Globus pallidus (tissue), 1 donor: Measurements from ENCODE around the gene CHN2.

ENCODE experiments used
- DNase-seq: peaks from one replicate; pipeline ENCODE4 v3.0.0-alpha.2; 2015; ENCODE audit warnings: low spot score

The CHN2 gene

GRCh38 chr7:29434380-29434768, 239.8 kb downstream of the CHN2 start:
- no peak for DNase-seq

- DNase-seq, result no peak
Observed at GRCh38 chr7:29435167-29435566, 240.6 kb downstream of the CHN2 start.

GRCh38 chr7:29435902-29436301, 241.3 kb downstream of the CHN2 start:
- DNase-seq, result no peak

DNA sequence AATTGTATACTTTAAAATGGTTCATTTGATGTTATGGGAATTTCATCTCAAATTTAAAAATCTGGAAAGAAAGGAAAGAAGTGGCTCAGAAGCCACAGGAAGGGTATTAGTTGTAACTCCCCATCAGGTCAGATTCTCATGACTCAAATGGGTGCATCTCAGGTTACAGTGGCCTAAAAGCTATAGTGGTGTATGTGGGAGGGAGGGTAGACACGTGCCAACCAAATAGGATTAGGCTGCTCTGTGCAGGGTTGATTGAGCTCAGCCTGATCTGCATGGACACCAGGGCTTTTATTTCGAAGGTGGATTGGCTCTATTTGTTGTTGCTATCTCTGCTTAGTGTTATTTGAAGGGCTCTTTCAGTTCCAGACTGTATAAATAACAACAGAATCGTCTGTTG, 247.6 kb downstream of the CHN2 start:
- no peak for DNase-seq

DNA sequence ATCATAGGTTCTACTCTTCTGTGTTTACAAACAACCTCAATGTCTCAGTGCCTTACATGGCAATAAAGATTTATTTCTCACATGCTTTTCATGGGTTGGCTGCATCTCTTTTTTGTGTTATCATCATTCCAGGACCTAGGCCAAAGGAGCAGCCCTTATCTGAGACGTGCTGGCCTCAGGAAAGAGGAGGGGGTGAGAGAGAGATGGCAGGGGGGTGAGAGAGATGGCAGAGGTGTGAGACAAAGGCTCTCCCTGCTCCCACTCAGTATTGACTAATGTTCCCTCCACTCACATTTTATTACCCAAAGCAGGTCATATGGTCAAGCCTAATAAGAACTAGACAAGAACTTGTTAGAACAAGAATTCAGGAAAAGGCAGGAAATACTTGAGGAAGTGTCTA, 249.0 kb downstream of the CHN2 start:
- no peak for DNase-seq

- no peak for DNase-seq
Observed at GRCh38 chr7:29444267-29444666, 249.7 kb downstream of the CHN2 start.

DNA sequence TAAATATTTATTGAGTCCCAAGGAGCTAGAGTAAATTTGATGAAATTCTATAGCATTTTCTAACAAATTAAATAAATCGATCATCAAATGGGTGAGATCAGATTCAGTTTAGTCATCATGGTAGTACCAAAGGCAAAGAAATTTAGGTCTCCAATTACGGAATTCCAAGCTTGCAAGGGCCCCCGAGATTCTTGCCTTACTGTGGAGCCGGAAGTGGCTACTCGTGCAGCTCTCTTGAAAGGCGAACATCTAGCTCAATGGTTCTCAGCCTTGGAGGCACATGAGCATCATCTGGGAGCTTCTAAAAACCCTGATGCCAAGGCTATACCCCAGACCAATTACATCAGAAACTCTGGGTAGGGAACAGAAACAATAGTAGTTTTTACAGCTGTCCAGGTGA, 251.2 kb downstream of the CHN2 start:
- no peak for DNase-seq

- peak; percentile 21 for DNase-seq
Observed at GRCh38 chr7:29447828-29448227, 253.3 kb downstream of the CHN2 start.

DNA sequence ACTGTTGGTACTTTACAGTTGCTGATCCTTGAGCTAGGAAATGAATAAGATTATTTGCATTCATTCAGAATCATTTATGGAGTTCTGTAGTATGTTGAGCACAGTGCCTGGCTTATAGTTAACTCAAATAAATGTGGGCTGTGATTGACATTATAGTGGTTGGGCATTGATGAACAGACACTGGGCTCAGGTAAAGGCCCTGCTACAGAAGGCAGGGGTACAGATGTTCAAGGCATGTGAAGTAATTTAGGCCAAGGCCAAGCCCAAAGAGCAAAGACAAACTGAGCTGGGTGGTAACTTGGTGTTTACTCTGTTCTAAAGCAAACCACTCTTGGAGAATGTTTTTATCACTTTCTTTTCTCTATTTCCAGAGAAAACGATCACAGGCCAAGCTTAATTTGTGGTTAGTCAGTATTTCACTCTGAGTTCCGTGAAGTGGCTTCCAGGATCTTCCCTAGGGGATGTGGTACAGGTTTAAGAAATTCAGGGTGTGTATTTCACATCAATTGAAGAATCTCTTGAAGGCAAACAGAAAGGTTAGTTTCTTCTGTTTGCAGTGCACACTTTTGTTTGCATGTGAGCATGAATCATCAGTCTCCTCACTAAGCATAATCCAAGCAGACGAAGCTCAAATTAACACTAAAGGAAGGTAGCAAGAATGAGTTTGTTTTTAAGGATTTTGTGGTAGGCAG, 255.1 kb downstream of the CHN2 start:
- no peak for DNase-seq

DNA sequence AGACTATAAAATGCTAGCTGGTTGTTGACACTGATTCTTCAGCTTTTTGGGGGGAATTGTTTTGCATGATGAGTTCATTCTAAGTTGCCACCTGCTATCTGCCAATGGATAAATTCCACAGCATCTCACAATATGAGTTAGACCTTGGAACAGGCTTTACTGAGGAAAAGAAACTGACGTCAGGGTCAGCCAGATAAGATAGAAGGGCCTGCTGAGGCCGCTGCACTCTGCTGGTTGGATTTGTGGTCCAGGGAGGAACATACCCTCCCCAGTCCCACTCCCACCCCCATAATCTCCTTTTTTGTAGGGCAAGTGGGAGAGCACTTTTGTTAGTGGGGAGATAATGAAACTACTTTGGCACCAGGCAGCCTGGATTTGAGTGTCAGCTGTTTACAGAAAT, 258.4 kb downstream of the CHN2 start:
- DNase-seq, result no peak

- DNase-seq, result no peak
Observed at GRCh38 chr7:29454464-29454863, 259.9 kb downstream of the CHN2 start.

DNA sequence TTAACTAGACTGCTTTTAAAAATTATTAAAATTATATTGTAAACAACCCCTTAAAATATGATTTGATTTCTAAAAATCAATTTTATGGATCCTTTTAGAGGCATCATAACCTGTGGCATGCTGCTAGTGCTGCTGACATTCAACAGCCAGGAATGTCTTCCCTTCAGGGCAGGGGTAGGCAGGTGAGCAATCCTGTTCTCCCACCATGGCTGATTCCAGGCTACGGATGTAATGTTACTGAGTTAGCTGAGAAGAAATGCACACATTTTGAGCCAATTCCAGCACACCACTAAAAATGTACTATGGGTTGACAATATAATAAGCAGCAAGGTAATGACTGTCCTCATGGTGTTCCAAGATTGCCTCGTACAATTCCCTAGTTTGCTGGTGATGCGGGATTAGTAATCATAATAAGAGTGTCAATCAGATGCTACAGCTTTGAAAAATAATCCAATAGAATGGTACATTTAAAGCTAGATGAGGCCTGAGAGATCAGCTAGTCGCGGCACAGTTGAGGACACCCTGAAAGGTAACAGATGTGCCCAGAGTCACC, 260.4 kb downstream of the CHN2 start:
- DNase-seq, result no peak

- DNase-seq, result no peak
Observed at GRCh38 chr7:29457141-29457561, 262.6 kb downstream of the CHN2 start.

- peak; percentile 66 for DNase-seq
Observed at GRCh38 chr7:29457565-29458011, 263.0 kb downstream of the CHN2 start.

- no peak for DNase-seq
Observed at GRCh38 chr7:29458933-29459332, 264.4 kb downstream of the CHN2 start.

DNA sequence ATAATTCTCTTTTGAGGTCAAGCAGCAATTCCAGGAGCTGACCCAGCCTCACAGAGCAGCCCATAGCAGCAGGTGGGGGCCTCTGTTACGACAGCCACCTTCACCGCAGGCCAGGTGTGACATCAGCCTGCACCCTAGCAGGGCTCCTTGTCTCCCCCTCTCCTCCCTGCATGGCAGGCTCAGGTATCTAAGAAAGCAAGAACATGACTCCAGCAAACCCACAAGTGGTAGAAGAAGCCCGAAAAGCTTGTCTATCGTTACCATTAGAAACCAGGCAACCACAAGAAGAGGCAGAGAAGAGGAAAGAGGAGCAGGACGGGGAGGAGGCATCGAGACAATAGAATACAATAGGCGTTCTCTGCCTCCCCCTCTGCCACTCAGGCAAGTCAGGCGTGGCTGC, 265.0 kb downstream of the CHN2 start:
- no peak for DNase-seq

GRCh38 chr7:29461996-29462395, 267.4 kb downstream of the CHN2 start:
- DNase-seq, result no peak

DNA sequence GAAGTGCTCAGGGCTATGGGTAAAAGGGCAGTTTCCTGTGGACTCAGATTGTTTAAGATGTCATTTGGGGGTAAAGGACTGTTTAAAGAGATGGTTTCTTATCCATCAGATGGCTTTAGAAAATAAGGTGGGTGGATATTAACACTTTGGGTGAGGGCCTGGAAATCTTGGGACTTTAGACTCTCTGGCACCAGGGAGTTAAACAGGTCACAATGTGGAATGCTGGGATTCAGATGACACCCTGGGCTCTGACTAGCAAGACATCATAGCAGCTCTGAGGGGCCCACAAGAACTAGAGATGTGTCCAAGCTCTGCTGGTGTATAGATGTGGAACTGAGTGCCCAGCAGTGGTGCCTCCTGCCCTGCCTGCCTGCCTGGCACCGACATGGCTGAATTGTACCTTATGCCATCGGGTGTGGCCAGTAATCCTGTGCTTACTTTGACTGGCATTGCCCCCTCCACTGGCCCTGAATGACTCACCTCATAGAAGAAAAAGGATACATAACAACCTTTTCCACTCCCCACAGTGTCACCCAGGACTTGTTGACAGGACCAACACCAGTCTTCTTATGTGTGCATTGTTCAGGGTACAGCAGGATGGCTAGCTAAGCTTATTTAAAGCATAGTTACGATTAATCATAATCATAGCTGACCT, 269.1 kb downstream of the CHN2 start:
- no peak for DNase-seq

DNA sequence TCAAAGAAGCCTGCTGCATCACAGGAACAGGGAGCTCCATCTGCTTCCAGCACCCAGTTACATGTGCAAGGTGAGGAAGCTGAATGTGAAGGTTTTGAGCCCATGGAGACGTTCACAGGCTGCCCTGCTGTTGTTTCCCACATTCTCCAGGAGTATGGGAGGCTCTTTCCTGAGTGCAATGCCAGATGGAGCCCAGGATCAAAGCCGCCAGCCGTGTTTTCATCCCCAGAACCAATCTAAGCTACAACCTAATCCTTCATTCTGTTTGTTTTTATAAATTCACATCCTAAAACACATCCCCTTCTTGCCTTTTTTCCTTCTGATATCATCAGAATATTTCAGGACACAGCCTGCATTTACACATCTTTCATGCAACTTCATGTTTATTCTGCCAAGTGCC, 270.2 kb downstream of the CHN2 start:
- DNase-seq, result no peak

DNA sequence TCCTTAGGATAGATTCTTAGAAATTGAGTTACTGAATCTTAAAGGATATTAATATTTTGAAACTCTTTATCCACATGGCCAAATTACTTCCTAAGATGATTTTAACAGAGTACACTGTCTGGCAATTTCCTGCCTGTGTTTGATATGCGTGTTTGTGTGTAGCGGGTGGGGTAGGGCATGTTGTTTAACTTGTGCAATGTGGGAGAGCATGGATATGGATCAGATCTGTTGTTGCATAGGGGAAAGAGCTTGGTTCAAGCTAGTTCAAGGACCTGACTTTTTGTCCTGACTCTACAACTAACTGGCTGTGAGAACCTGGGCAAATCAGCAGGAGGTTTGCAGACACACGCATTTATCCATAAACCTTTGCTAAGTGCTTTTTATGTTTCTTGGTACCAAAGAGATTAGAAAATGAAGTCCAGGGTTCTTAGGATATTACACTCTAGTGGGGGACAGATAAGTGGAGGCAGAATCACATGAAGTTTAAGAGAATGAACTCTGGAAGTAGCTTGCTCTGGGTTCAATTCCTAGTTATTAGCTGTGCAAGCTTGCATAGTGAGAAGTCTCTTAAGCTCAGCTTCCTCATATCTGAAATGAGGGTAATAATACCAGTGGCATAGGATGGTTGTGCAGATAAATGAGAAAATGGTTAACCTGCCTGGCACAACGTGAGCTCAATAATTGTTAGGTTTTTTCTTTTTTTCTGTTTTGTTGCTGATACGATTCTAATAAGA, 272.8 kb downstream of the CHN2 start:
- no peak for DNase-seq

GRCh38 chr7:29468196-29468595, 273.6 kb downstream of the CHN2 start:
- no peak for DNase-seq

GRCh38 chr7:29469281-29469680, 274.7 kb downstream of the CHN2 start:
- DNase-seq, result no peak

DNA sequence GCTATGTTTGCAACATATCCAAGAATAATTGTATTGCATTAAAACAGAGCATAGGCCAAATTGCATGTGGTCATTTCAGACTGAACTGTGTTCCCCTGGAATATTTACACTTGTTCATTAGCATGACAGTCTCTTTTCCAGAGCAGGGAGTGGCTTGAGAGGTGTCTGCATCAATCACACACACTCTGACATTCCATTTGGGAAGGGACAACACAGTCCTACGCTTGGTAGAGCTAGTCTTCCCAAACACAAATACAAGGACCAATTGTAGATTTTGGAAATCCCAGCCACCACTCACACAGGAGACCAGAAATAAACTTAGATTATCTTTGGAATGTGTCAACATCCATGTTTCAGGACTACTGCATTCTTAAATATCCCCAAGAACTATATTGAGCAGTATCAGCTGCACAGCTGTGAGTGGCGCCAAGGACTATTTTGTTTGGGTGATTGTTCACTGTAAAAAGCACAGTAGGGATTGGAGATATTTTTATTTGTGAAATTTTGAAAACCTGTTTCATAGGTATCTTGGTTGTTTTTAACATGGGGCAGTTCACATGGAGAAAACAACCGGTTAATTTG, 275.5 kb downstream of the CHN2 start:
- no peak for DNase-seq
